Endodermal cell (in vitro differentiated cells): ENCODE data around the gene ST6GAL1. TPM values are rescaled to one million over a fixed set of nuclear protein-coding genes. Genes with fewer than 3 reads are reported as not detected.

Experiments
- DNase-seq: peaks from one replicate; pipeline ENCODE4 v3.0.0-alpha.2; 2017
- H3K27ac ChIP-seq: 2 replicates; pipeline ENCODE4 v1.5.1; 2013; ENCODE audit warnings: mild to moderate bottlenecking, low read depth, low read length, moderate library complexity
- H3K27me3 ChIP-seq: 2 replicates; pipeline ENCODE4 v1.6.1; 2013; ENCODE audit warnings: mild to moderate bottlenecking, low read length, moderate library complexity; ENCODE audit not compliant: insufficient read depth, control insufficient read depth, poor library complexity, severe bottlenecking
- H3K36me3 ChIP-seq: 2 replicates; pipeline ENCODE4 v1.7.0; 2013; ENCODE audit warnings: mild to moderate bottlenecking, low read length, moderate library complexity; ENCODE audit not compliant: control insufficient read depth, insufficient read depth
- H3K4me1 ChIP-seq: one replicate; pipeline ENCODE4 v1.7.0; 2013; ENCODE audit warnings: low read length; ENCODE audit not compliant: control insufficient read depth, insufficient read depth
- H3K4me3 ChIP-seq: 2 replicates; pipeline ENCODE4 v1.5.1; 2013; ENCODE audit warnings: mild to moderate bottlenecking, low read length, moderate library complexity
- H3K9ac ChIP-seq: 2 replicates; pipeline ENCODE4 v1.6.1; 2013; ENCODE audit warnings: mild to moderate bottlenecking, low read length, moderate library complexity; ENCODE audit not compliant: poor library complexity, severe bottlenecking; ENCODE audit errors: extremely low read depth
- H3K9me3 ChIP-seq: 2 replicates; pipeline ENCODE4 v1.6.1; 2013; ENCODE audit warnings: mild to moderate bottlenecking, low read length, moderate library complexity; ENCODE audit not compliant: control insufficient read depth
- H3K27ac Mint-ChIP-seq: 2 replicates; pipeline ENCODE4 v1.8.0; 2020; ENCODE audit warnings: mixed read lengths
- H3K27me3 Mint-ChIP-seq: 2 replicates; pipeline ENCODE4 v1.8.0; 2021; ENCODE audit warnings: mild to moderate bottlenecking, mixed read lengths; ENCODE audit not compliant: insufficient read depth
- H3K36me3 Mint-ChIP-seq: 2 replicates; pipeline ENCODE4 v1.8.0; 2020; ENCODE audit warnings: low read depth, mixed read lengths
- H3K4me1 Mint-ChIP-seq: 2 replicates; pipeline ENCODE4 v1.8.0; 2020; ENCODE audit warnings: mixed read lengths
- H3K4me3 Mint-ChIP-seq: 2 replicates; pipeline ENCODE4 v1.8.0; 2020; ENCODE audit warnings: mild to moderate bottlenecking, moderate library complexity, mixed read lengths
- H3K9me3 Mint-ChIP-seq: 2 replicates; pipeline ENCODE4 v1.8.0; 2020; ENCODE audit warnings: mild to moderate bottlenecking, mixed read lengths
- WGBS, 2 experiments: methylation state at CpG; one replicate each; pipeline versions ENCODE4 v1.1.5 to v1.1.7; 2013; ENCODE audit warnings: missing lambda C conversion rate in 2 of 2, mixed read lengths in 1 of 2; ENCODE audit not compliant: insufficient coverage in 1 of 2, insufficient read length in 1 of 2; 5-methylcytosine and 5-hydroxymethylcytosine counted together
- total RNA-seq, 2 donors: library from RNA; stranded (reverse); fragmentation: NEBNext Ultra II Directional in 1 of 2; extraction: Animal tissue kit (Norgen Biotek cat#: 25700) in 1 of 2; gene quantifications; 2 replicates in 1 of 2; 3 replicates in 1 of 2; pipeline ENCODE4 v1.2.1, GENCODE V29; 2021
- TF ChIP-seq, protein P1 (sequence below): fragments of 200-600 bp; sonication (generic); conservative IDR thresholded peaks from 2 replicates; pipeline ENCODE4 v1.5.0; 2021; ENCODE audit warnings: antibody characterized with exemption, mild to moderate bottlenecking

The ST6GAL1 gene
- total RNA-seq, 2 donors from 2014 or later: 79.3 to 82.4 TPM

DNA sequence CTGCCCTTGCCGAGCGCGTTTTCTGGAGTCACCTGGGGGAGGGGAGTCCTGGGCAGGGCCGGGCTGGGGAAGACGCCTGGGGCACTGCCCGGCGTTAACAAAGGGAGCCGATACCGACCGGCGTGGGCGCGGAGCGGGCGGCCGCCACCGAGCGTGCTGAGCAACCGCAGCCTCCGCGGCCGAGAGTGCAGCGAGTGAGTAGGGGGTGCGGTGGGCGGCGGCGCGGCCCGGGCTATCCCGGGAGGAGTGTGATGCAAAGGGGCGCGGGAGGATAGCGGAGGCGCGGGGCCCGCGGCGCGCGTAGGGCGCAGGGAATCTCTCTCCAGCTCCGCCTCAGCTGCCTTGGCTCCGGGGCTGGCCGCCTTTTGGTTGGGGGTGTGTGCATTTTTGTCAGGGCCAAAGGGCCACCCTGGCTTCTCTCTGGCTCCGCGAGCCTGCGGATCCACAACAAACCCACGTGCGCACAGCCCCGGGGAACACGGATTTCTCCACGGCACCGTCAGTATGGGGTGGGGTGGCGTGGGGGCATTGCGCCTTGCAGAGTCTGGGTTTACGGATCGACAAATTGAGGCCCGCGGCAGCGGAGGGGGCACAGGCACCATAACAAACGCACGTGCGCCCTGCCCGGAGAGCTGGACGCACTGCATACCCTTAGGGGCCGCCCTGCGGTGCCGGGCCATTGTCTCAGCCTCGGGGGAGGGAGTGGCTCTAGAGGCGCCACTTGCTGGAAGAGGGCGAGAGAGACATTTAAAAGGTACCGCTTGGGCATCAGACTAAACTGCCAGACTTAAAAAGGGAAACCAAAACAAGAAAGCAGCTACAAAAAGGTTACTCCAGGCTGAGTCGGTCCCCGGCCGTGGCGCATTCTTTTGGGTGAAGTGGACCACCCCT is 560 bp downstream of the ST6GAL1 start:
- TF ChIP-seq, protein P1, sequence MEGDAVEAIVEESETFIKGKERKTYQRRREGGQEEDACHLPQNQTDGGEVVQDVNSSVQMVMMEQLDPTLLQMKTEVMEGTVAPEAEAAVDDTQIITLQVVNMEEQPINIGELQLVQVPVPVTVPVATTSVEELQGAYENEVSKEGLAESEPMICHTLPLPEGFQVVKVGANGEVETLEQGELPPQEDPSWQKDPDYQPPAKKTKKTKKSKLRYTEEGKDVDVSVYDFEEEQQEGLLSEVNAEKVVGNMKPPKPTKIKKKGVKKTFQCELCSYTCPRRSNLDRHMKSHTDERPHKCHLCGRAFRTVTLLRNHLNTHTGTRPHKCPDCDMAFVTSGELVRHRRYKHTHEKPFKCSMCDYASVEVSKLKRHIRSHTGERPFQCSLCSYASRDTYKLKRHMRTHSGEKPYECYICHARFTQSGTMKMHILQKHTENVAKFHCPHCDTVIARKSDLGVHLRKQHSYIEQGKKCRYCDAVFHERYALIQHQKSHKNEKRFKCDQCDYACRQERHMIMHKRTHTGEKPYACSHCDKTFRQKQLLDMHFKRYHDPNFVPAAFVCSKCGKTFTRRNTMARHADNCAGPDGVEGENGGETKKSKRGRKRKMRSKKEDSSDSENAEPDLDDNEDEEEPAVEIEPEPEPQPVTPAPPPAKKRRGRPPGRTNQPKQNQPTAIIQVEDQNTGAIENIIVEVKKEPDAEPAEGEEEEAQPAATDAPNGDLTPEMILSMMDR: peak; percentile 35
- peak; percentile 95 for DNase-seq
- WGBS, 2 experiments: 0% methylated on average over 48 to 76 of the region's 76 CpGs
- Mint-ChIP-seq H3K36me3 (peaks cover 23% of the 10 kb centered on the region), H3K4me3 (peak overlapping the region; percentile 91), H3K9me3 (peaks cover 2% of the 10 kb centered on the region), H3K4me1 (peaks cover 22% of the 10 kb centered on the region), H3K27me3 (peaks cover 25% of the 10 kb centered on the region), H3K27ac (peak overlapping the region; percentile 96)
- Histone ChIP-seq H3K9ac (peak overlapping the region; percentile 69), H3K36me3 (peaks cover 22% of the 10 kb centered on the region), H3K4me3 (peak overlapping the region; percentile 89), H3K9me3 (no peaks in the 10 kb centered on the region), H3K27ac (peak overlapping the region; percentile 92), H3K27me3 (no peaks in the 10 kb centered on the region), H3K4me1 (peaks cover 4% of the 10 kb centered on the region)

DNA sequence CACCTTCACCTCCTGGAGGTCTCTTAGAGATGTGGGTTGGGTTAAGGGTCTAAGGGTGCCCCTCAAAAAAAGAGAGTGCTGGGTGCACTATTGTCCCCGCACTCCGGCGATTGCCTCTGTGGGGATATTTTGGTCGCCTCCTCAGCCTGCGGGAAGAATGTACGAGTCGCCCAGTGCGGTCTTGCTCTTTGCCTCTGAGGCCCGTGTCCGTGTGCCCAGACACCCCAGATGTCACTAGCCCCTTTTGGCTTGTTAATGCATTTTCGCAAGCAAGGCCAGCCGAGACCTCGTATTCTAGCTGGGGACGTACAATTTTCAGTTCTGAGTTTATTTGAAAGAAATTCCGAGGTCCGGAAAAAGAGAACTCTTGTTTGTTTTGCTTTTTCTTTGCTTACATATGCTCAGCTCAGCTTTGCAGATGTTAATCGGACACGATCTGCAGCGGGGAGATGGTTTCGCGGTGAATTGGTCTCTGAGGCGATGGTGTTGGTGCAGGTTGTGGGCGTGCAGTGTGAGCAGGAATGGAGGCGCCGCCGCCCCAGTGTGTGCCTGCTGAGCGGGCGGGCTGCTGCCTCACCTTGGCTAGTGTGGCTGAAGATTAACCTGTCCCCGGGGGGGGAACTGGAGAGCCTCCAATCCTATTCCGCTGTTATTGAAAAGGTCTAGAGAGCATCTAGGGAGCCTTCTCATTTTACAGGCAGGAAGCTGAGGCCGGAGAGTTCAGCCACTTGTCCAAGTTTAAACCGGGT is 1.4 kb downstream of the ST6GAL1 start:
- peak overlapping the region; percentile 69 for H3K9ac ChIP-seq
- Mint-ChIP-seq H3K4me1 (peaks cover 22% of the 10 kb centered on the region), H3K36me3 (peaks cover 27% of the 10 kb centered on the region), H3K27me3 (peaks cover 25% of the 10 kb centered on the region), H3K4me3 (peak overlapping the region; percentile 91), H3K9me3 (peaks cover 2% of the 10 kb centered on the region), H3K27ac (peak overlapping the region; percentile 96)
- peaks cover 22% of the 10 kb centered on the region for H3K36me3 ChIP-seq
- no peaks in the 10 kb centered on the region for H3K9me3 ChIP-seq
- DNase-seq: peak; percentile 89
- H3K4me1 ChIP-seq: peaks cover 4% of the 10 kb centered on the region
- no peaks in the 10 kb centered on the region for H3K27me3 ChIP-seq
- TF ChIP-seq, protein P1: no peak
- peak overlapping the region; percentile 89 for H3K4me3 ChIP-seq
- H3K27ac ChIP-seq: no peak overlapping the region
- 0 to 2% methylated on average over 15 to 32 of the region's 32 CpGs for WGBS, 2 experiments

DNA sequence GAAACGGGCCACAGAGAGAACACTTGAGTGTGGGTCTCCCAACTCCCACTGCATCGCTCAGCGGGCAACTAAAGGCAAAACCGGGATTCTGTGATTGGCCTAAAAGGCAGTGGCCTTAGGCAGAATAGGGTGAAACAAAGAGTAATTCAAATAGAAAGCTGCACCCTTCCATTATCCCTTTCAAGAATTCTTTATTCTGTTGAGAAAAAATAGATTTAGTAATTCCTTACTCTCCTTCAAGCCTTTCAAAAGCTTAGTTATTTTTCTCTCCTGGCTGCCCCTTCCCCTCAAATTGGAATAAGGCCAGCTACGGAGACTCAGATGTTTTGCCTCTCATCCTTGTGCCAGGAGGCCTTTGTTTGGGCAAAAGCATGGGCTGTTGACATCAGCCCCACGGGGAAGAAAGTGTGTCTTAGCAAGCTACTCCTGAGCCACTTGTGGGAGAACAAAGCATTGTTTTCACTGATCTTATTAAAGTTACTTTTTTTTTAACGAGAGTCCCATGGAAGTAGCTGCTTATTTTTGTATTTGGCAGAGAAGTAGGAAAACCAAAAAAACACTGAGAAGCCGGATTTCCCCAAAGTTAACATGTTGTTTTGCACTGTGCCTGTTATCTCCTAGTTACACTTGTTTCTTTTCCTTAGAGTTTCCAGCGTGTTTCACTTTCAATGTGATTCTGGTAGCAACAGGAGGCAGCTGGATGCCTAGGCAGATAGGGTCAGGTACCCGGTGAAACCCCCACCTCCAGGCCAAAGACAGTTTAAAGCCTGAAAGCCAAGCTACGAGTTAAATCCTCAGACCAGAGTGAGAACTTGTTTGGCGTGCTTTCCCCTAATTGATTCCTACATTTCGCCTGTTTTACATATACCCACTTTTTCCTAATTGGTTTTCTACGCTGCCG is 2.2 kb downstream of the ST6GAL1 start:
- 45 to 70% methylated on average over 9 to 15 of the region's 15 CpGs for WGBS, 2 experiments
- no peaks in the 10 kb centered on the region for H3K9me3 ChIP-seq
- H3K27me3 ChIP-seq: no peaks in the 10 kb centered on the region
- no peak for DNase-seq
- H3K4me1 ChIP-seq: peaks cover 4% of the 10 kb centered on the region
- H3K4me3 ChIP-seq: peak overlapping the region; percentile 89
- H3K9me3 Mint-ChIP-seq: peaks cover 2% of the 10 kb centered on the region
- H3K27ac ChIP-seq: no peak overlapping the region
- TF ChIP-seq, protein P1: no peak
- H3K9ac ChIP-seq: peak overlapping the region; percentile 69
- peaks cover 27% of the 10 kb centered on the region for H3K36me3 ChIP-seq
- peaks cover 24% of the 10 kb centered on the region for H3K27me3 Mint-ChIP-seq
- H3K27ac Mint-ChIP-seq: peak overlapping the region; percentile 96
- H3K36me3 Mint-ChIP-seq: peaks cover 33% of the 10 kb centered on the region
- H3K4me1 Mint-ChIP-seq: peaks cover 22% of the 10 kb centered on the region
- H3K4me3 Mint-ChIP-seq: peak overlapping the region; percentile 91
